AG04450 (cell line): ENCODE results near the gene ST8SIA2. TPM values are rescaled to one million over a fixed set of nuclear protein-coding genes. Genes with fewer than 3 reads are reported as not detected.

Source experiments
- CTCF ChIA-PET: fragments of 300-600, 350-600 bp; formaldehyde crosslinking; extraction: SDS; loops from one replicate; lab custom pipeline; 2022; ENCODE audit warnings: antibody characterized with exemption, inconsistent platforms; lab: Charles Lee
- POLR2A ChIA-PET: fragments of 350-600 bp; formaldehyde crosslinking; extraction: SDS; loops from one replicate; lab custom pipeline; 2021; ENCODE audit warnings: antibody characterized with exemption, inconsistent platforms; lab: Yijun Ruan, JAX
- DNase-seq: peaks from one replicate; pipeline ENCODE4 v3.0.0-alpha.2; 2011; ENCODE audit warnings: low read depth, low spot score
- H3K27ac ChIP-seq: one replicate; pipeline ENCODE4 v1.5.1; 2012; ENCODE audit warnings: low read depth, low read length, control low read depth
- H3K27me3 ChIP-seq: one replicate; pipeline ENCODE4 v1.6.0; 2012; ENCODE audit warnings: low read length; ENCODE audit not compliant: control insufficient read depth, insufficient read depth
- H3K4me3 ChIP-seq: 2 replicates; pipeline ENCODE4 v1.5.1; 2011; ENCODE audit warnings: mild to moderate bottlenecking, low read depth, low read length, control low read depth
- H3K9me3 ChIP-seq: 2 replicates; pipeline ENCODE4 v1.5.1; 2012; ENCODE audit warnings: low read length; ENCODE audit not compliant: control insufficient read depth, insufficient read depth
- CTCF ChIP-seq: IDR thresholded peaks from 2 replicates; pipeline ENCODE4 v1.5.1; 2011; ENCODE audit warnings: low read depth, low read length, control low read depth, inconsistent platforms
- polyA plus RNA-seq: library from polyadenylated mRNA; depleted of rRNA; stranded (reverse); fragments of >200 nt; gene quantifications from 2 replicates; pipeline ENCODE4 v1.2.3, GENCODE V29; 2011

ST8SIA2 gene
- polyA plus RNA-seq, 1 experiment: 0.21 TPM

DNA sequence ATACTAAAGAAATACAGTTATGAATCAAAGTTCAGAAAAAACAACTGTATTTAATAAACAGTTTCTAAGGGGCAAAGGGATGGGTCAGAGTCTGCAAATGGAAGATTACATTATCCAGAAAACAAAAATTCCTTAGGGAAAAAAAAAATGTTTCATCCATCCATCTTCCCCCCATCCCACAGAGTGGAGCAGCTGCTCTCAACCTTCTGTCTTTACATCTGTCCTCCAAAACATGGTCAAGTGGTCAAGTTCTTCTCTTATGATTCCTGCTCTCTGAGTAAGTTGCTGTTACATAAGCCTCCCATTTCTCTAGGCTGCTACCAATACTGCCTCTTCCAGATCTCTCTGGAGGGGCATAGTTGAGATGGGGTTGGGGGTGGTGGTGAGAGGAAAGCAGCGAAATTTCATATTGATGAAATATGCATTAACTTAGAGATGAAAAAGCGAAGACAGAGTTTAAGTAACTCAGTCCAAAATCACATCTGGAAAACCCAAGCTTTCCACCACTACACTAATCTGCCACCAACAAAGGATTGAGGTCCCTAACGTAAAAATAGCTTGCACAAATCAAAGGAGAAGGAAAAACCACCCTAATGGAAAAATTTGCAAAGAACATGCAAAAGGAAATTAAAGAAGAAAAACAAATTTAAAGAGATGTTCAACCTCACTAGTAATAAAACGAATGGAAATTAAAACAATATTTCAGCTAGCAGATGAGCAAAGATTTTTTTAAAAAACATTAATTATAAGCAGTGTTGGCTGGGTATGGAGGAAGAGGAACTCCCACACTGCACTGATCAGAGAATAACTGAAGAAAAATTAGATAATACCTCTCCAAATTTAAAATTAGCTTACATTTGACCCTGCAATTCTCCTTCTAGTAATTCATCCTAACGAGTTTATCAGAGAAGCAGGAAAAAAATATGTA is 109.5 kb downstream of the ST8SIA2 start:
- H3K27me3 ChIP-seq: no peaks in the 10 kb centered on the region
- H3K9me3 ChIP-seq: no peaks in the 10 kb centered on the region
- POLR2A ChIA-PET: no interaction called here
- DNase-seq: no peak
- CTCF ChIA-PET: no interaction called here
- no peak overlapping the region for H3K4me3 ChIP-seq
- TF ChIP-seq CTCF: no peak
- no peak overlapping the region for H3K27ac ChIP-seq

DNA sequence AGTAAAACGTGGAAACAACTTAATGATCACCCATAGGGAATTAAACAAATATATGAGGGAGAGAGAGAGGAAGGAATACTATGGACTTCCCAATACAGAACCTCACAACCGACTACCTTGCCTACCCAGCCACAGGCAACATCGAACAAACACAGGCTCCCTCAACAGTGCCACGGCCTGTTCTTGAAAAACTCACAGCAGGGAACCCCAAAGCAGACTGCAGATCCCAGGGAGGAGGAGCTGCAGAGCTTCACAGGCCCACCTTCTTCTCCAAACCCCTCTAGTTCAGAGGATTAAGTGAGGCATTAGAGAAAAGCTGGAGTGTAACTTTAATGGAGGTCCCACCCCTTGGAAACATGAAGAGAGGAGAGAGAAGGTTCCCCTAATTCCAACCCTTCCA is 110.2 kb downstream of the ST8SIA2 start:
- ChIA-PET POLR2A (no interaction called here), CTCF (no interaction called here)
- Histone ChIP-seq H3K4me3 (no peak overlapping the region), H3K9me3 (no peaks in the 10 kb centered on the region), H3K27me3 (no peaks in the 10 kb centered on the region), H3K27ac (no peak overlapping the region)
- no peak for DNase-seq
- no peak for TF ChIP-seq CTCF

- ChIA-PET CTCF (no interaction called here), POLR2A (no interaction called here)
- no peak for DNase-seq
- Histone ChIP-seq H3K4me3 (no peak overlapping the region), H3K9me3 (no peaks in the 10 kb centered on the region), H3K27me3 (no peaks in the 10 kb centered on the region), H3K27ac (no peak overlapping the region)
- no peak for TF ChIP-seq CTCF
Measured at GRCh38 chr15:92505611-92506010, 111.9 kb downstream of the ST8SIA2 start.

DNA sequence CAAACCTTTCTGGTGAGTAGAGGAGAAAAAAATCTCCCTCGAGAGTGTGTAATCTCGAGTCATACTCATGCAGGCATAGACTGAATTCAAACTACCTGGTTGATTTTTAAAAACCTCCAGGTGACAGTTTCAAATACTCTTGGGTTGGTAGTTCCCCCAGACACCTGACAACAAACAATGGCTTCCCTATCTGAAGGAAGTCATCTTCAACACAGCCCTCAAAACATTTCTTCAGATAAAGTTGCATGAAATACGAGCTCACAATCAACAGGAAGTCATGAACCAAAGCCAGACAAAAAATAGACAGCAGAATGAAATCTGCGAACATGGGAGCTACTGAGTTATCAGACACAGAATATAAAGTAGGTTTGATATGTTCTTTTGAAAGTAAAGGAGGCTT is 112.8 kb downstream of the ST8SIA2 start:
- H3K27ac ChIP-seq: no peak overlapping the region
- no peaks in the 10 kb centered on the region for H3K9me3 ChIP-seq
- POLR2A ChIA-PET: no interaction called here
- no peak for DNase-seq
- CTCF ChIA-PET: no interaction called here
- TF ChIP-seq CTCF: no peak
- H3K4me3 ChIP-seq: no peak overlapping the region
- H3K27me3 ChIP-seq: no peaks in the 10 kb centered on the region

DNA sequence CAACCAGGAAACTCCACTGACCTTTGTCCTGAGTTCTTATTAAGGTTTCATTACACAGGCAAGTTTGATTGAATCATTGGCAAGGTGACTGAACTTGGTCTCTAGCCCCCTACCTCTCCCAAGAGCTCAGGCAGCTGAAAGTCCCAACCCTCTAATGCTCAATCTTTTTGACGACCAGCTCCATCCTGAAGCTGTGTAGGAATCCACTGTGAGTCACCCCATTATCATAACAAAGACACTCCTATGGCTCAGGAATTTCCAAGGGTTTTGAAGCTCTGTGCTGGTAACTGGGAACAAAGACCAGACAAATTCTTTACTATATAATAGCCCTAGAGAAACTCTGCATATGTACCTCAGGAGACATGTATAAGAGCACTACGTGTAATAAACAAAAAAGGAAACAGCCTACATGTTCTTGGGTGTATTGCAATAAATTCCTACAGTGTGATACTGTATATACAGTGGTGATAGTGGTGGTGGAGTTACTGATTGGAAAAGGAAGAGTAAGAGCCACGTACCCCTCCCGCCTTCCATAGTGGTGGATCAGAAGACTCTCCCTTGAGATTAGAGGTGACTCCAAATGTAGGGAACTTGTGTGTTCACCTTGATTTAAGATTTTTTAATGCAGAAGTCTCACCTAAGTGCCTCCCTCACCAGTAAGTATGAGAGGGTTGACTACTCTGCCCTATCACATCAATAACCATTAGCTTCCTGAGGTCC is 116.6 kb downstream of the ST8SIA2 start:
- no peak for TF ChIP-seq CTCF
- ChIA-PET CTCF (interaction anchor here (0.7 kb wide), 1 partner anchor 11 kb away, joined by 3 read pairs; no protein-coding TSS in a partner anchor), POLR2A (no interaction called here)
- Histone ChIP-seq H3K27ac (no peak overlapping the region), H3K27me3 (no peaks in the 10 kb centered on the region), H3K9me3 (no peaks in the 10 kb centered on the region), H3K4me3 (no peak overlapping the region)
- no peak for DNase-seq
